Duodenal mucosa (tissue), 2 donors: ENCODE results near the gene HSD11B1L.
A peak's percentile ranks its signal among the peaks of the same experiment; 100 is the strongest.
"Not testable (repeated sequence)": the region's sequence is repeated elsewhere in the genome, so short reads cannot be mapped to it uniquely, and the experiment has no call there.

Experiments used
- H3K27ac ChIP-seq: one replicate; pipeline ENCODE4 v1.7.0; 2013; ENCODE audit warnings: low read depth, low read length
- H3K27me3 ChIP-seq, 2 donors: one replicate each; pipeline ENCODE4 v1.7.0; 2013; ENCODE audit warnings: low read length in 2 of 2, control low read depth in 1 of 2; ENCODE audit not compliant: insufficient read depth in 2 of 2, control insufficient read depth in 1 of 2
- H3K36me3 ChIP-seq, 2 donors: one replicate each; pipeline ENCODE4 v1.7.0; 2013; ENCODE audit warnings: low read length in 2 of 2, control low read depth in 1 of 2; ENCODE audit not compliant: insufficient read depth in 2 of 2, control insufficient read depth in 1 of 2
- H3K4me1 ChIP-seq, 2 donors: one replicate each; pipeline ENCODE4 v1.7.0; 2013; ENCODE audit warnings: low read length in 2 of 2, control low read depth in 1 of 2; ENCODE audit not compliant: insufficient read depth in 2 of 2, control insufficient read depth in 1 of 2
- H3K4me3 ChIP-seq, 2 donors: one replicate each; pipeline ENCODE4 v1.7.0; 2013; ENCODE audit warnings: low read length in 2 of 2, low read depth in 1 of 2
- H3K9ac ChIP-seq, 2 donors: one replicate each; pipeline ENCODE4 v1.7.0; 2013; ENCODE audit warnings: low read length in 2 of 2, low read depth in 1 of 2
- H3K9me3 ChIP-seq, 2 donors: one replicate each; pipeline ENCODE4 v1.7.0; 2013; ENCODE audit warnings: low read length in 2 of 2, control low read depth in 1 of 2; ENCODE audit not compliant: control insufficient read depth in 1 of 2

Gene HSD11B1L

GRCh38 chr19:5684694-5685430 is 4.0 kb downstream of the HSD11B1L start:
- Histone ChIP-seq H3K9me3 (no peaks in the 10 kb centered on the region), H3K9ac (no peak overlapping the region), H3K4me3 (no peak overlapping the region), H3K4me1 (peaks cover 5 to 8% of the 10 kb centered on the region in 2 donors), H3K27ac (no peak overlapping the region), H3K27me3 (peaks cover 0 to 3% of the 10 kb centered on the region in 2 donors), H3K36me3 (no peaks in the 10 kb centered on the region)

DNA sequence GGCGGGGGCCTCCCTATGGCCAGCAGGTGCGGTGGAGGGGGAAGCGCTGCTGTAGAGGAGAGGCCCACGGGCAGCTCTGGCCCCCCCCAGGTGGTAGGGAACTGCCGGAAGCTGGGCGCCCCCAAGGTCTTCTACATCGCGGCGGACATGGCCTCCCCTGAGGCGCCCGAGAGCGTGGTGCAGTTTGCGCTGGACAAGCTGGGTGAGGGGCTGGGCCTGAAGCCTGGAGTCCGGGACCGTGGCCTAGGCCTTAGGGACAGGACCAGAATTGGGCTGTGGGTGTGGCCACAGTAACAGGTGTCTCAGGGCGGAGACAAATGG is 5.5 kb downstream of the HSD11B1L start:
- Histone ChIP-seq H3K9ac (peak overlapping the region in 1 of 2 donors; percentile 48), H3K27me3 (peaks cover 0 to 3% of the 10 kb centered on the region in 2 donors)

GRCh38 chr19:5686647-5687359 is 6.0 kb downstream of the HSD11B1L start:
- peaks cover 0 to 2% of the 10 kb centered on the region in 2 donors for H3K36me3 ChIP-seq
- peak overlapping the region; percentile 48 to 51 for H3K9ac ChIP-seq
- H3K4me1 ChIP-seq: peaks cover 3 to 8% of the 10 kb centered on the region in 2 donors
- H3K27ac ChIP-seq: peak overlapping the region; percentile 77
- peak overlapping the region; percentile 68 to 71 for H3K4me3 ChIP-seq
- no peaks in the 10 kb centered on the region for H3K9me3 ChIP-seq
- H3K27me3 ChIP-seq: no peaks in the 10 kb centered on the region

More for the DNA sequence above, 5.5 kb downstream of the HSD11B1L start:
- Histone ChIP-seq H3K27ac (no peak overlapping the region), H3K4me1 (peaks cover 2 to 4% of the 10 kb centered on the region in 2 donors), H3K36me3 (no peaks in the 10 kb centered on the region), H3K9me3 (no peaks in the 10 kb centered on the region), H3K4me3 (peak overlapping the region; percentile 68 to 71)

DNA sequence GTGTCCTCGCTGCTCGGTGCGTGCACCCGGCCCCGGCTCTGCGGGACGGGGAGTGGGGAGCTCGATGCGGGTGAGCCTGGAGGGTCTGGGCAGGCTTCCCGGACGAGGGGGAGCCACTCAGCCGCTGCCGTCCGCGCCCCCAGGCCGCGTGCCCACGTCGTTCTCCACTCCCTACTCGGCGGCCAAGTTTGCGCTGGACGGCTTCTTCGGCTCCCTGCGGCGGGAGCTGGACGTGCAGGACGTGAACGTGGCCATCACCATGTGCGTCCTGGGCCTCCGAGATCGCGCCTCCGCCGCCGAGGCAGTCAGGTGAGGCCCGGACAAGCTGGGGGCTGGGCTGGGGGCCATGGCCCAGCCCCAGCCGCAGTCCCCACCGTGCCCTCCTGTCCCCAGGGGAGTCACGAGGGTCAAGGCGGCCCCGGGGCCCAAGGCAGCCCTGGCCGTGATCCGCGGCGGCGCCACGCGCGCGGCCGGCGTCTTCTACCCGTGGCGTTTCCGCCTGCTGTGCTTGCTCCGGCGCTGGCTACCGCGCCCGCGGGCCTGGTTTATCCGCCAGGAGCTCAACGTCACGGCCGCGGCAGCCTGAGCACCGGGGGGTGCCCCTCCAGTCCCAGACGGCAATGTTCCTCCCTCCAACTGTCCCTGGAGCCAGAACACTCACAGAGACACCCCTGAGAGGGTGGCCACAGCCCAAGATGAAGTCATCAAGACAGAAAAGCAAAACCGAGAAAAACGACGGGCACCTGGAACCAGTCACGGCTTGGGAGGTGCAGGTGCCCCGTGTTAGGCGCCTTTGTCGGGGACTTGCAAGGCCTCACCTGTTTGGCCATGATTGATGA is 6.8 kb downstream of the HSD11B1L start:
- Histone ChIP-seq H3K4me3 (peak overlapping the region; percentile 68 to 71), H3K36me3 (peaks cover 7 to 10% of the 10 kb centered on the region in 2 donors), H3K9me3 (no peaks in the 10 kb centered on the region), H3K4me1 (peaks cover 10 to 16% of the 10 kb centered on the region in 2 donors), H3K27ac (no peak overlapping the region), H3K9ac (no peak overlapping the region), H3K27me3 (no peaks in the 10 kb centered on the region)

GRCh38 chr19:5688262-5688881 is 7.5 kb downstream of the HSD11B1L start:
- Histone ChIP-seq H3K4me1 (peaks cover 13 to 18% of the 10 kb centered on the region in 2 donors), H3K36me3 (peaks cover 15 to 18% of the 10 kb centered on the region in 2 donors)
- not testable (repeated sequence) for H3K9me3 ChIP-seq, H3K27me3 ChIP-seq, H3K27ac ChIP-seq, H3K9ac ChIP-seq, H3K4me3 ChIP-seq

- H3K4me3 ChIP-seq: peak within 1 kb of the TSS; percentile 92 to 95
- H3K9ac ChIP-seq: peak within 1 kb of the TSS; percentile 73 to 86
- peaks cover 29 to 38% of the 10 kb centered on the region in 2 donors for H3K36me3 ChIP-seq
- no peaks in the 10 kb centered on the region for H3K9me3 ChIP-seq
- H3K27ac ChIP-seq: peak within 1 kb of the TSS; percentile 70
- no peaks in the 10 kb centered on the region for H3K27me3 ChIP-seq
- H3K4me1 ChIP-seq: peaks cover 13 to 18% of the 10 kb centered on the region in 2 donors
Measured at GRCh38 chr19:5690125-5690954, 9.5 kb downstream of the HSD11B1L start, which contains the start of gene RPL36. Gene RPL36 (plus strand): TSS chr19:5690295. CDS start chr19:5690508, 213 bp downstream.

- Histone ChIP-seq H3K27me3 (no peaks in the 10 kb centered on the region), H3K4me1 (peaks cover 13 to 18% of the 10 kb centered on the region in 2 donors), H3K4me3 (peak overlapping the region; percentile 92 to 95), H3K27ac (peak overlapping the region; percentile 70), H3K9me3 (no peaks in the 10 kb centered on the region), H3K9ac (peak overlapping the region; percentile 73 to 86), H3K36me3 (peaks cover 31 to 45% of the 10 kb centered on the region in 2 donors)
Measured at GRCh38 chr19:5690955-5691821, 10.4 kb downstream of the HSD11B1L start.

DNA sequence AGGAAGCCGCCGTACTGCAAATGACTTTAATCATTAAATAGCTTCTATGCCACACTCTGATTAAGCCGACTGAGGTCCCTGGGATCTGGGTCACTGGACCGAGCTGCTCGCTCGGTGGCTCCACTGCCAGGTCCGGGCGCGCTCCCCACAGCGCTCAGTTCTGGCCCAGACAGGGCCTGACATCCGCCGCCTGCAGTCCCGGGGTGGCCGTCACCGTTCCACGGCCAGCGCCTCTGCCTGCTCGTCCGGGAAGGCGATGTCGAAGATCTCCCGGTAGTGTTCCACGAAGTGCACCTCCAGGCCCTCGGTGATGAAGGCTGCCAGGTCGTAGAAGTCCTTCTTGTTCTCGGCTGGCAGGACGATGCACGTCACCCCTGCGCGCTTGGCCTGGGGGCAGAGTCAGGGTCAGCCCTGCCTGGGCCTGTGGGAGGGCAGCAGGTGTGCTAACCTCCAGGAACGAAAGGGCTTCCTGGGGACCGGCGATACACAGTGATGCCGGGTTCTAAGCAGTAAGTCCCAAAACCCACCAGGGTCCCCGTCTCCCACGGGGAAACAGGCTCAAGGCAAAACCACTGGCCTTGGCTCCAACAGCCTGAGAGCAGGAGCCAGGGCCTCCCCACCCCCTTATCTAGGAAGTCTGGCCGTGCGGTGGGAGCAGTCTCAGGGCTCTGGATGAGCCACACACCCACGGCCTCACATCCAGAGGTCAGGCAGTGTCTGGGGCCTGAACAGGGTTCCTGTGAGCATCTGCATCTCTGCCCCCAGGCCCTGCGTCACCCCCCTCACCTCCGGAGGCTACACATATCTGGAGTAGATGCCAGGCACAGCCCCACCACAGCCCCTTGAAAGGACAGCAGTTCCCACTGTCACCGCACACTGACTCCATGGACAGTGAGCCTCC is 11.2 kb downstream of the HSD11B1L start:
- Histone ChIP-seq H3K4me1 (peaks cover 13 to 18% of the 10 kb centered on the region in 2 donors), H3K27me3 (no peaks in the 10 kb centered on the region), H3K4me3 (peak overlapping the region; percentile 92 to 95), H3K9me3 (no peaks in the 10 kb centered on the region), H3K36me3 (peaks cover 37 to 54% of the 10 kb centered on the region in 2 donors), H3K27ac (no peak overlapping the region), H3K9ac (peak overlapping the region in 1 of 2 donors; percentile 54)
